Measurements from ENCODE around the gene GSTP1.

DNA sequence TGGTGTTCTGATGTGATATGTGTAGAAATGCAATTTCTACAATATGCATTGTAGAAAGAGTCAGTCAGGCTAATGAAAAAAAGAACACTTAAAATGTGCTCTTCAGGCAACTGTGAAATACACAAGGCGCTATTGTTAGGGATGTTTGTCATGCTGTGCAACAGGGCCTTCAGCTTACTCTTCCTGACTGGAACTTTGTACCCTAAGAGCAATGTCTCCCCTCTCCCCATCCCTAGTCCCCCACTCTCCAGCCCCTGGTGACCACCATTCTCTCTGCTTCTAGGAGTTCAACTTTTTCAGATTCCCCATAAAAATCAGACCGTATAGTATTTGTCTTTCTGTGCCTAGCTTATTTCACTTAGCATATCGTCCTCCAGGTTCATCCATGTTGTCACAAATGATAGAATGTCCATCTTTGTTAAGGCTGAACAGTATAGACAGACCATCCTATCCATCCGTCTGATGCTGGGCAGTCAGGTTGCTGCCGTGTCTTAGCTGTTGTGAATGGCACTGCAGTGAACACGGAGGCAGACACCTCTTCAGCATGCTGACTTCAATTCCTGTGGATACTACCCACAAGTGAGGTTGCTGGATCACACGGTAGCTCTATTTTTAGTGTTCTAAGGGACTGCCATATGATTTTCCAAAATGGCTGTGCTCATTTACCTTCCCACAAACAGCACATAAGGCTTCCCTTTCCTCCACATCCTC is 33.8 kb downstream of the GSTP1 start:
- TF ChIP-seq, protein P1, sequence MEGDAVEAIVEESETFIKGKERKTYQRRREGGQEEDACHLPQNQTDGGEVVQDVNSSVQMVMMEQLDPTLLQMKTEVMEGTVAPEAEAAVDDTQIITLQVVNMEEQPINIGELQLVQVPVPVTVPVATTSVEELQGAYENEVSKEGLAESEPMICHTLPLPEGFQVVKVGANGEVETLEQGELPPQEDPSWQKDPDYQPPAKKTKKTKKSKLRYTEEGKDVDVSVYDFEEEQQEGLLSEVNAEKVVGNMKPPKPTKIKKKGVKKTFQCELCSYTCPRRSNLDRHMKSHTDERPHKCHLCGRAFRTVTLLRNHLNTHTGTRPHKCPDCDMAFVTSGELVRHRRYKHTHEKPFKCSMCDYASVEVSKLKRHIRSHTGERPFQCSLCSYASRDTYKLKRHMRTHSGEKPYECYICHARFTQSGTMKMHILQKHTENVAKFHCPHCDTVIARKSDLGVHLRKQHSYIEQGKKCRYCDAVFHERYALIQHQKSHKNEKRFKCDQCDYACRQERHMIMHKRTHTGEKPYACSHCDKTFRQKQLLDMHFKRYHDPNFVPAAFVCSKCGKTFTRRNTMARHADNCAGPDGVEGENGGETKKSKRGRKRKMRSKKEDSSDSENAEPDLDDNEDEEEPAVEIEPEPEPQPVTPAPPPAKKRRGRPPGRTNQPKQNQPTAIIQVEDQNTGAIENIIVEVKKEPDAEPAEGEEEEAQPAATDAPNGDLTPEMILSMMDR (IDR thresholded peaks at IDR 0.05): no peak
- no peak for TF ChIP-seq POLR2A (IDR thresholded peaks at IDR 0.05)
